GM18873 (cell line): ENCODE measurements around the gene TMEM91.

Source experiments
- ATAC-seq: cut with Tn5 transposase; IDR thresholded peaks from one replicate; pipeline ENCODE4 v1.9.1; 2021; ENCODE audit warnings: mild to moderate bottlenecking, moderate library complexity, moderate number of reproducible peaks; ENCODE audit not compliant: unreplicated experiment, low FRiP score

Gene TMEM91

DNA sequence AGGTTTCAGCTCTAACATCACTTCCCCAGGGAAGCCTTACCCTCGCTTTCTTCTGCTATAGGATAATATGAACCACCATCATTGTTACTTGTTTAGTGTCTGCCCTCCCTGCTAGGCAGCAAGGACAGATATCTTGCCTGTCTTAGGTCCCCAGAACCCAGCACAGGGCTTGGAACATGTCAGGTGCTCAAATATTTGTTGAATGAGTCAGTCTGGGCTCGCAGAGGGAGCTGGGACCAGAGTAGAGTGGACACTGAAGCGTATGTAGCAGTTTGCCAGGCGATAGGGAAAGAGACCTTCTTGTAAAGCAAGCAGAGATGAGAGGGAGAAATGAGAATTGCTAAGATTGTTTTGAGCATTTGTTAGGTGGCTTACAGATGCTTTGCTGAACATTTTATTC is 33.0 kb downstream of the TMEM91 start:
- ATAC-seq: no peak

DNA sequence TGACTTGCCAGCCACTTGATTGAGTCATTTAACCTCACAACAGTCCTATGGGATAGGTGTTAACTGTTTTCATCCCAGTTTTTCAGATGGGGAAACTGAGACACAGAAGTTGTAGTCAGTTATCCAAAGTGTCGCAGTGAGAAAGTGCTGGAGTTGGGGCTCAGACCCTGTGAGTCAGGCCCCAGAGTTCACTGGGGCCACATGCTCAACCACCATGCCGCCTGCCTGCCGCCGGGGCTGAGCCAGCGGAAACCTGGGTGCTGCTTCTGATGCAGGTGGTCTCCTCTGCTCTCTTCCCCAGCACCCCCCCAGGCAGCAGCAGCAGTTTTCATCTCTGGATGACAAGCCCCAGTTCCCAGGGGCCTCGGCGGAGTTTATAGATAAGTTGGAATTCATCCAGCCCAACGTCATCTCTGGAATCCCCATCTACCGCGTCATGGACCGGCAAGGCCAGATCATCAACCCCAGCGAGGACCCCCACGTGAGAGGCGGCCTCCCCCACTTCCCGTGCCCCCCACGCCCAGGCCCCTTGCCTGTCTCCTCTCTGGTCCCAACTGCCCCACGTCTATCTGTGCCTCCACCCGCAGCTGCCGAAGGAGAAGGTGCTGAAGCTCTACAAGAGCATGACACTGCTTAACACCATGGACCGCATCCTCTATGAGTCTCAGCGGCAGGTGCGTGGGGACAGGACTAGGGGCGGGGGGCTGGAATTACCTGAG is 34.2 kb downstream of the TMEM91 start:
- ATAC-seq: no peak

DNA sequence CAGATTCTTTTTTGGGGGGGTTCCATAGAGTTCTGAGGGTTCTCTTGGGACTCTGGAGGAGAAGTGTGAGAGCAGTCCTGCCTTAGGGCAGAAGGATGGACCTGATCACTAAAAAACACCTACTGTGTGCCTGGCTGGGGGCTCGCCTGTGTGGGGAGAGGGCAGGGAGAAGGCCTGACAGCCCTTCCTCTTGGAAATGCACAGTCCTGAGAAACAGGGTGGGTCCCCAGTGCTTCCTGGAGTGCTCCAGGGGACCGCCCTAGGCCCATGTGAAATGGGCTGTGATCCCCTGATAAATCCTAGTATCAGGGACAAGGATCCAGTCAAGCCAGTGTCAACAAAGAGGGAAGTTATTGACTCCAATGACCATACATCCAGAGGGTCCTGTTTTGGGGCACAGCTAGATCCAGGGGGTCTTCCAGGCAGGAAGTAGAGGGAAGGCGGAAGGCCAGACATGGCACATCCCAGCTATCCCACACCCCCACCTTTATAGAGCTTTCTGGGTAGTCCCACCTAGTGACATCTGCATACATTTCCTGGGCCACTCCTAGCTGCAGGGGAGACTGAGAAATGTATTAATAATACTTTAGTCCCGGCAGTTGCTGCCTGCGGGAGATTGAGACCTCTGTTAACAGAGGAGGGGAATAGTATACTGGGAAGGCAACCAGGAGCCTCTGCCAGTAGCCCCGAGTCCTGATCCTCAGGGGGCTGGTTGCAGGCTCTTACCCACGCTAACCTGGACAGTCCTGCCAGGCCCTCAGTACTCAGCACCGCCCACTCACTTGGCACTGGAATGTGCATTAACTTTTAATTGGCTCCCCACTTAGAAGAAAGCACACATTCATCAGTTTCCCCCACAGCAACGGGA is 35.0 kb downstream of the TMEM91 start:
- no peak for ATAC-seq

DNA sequence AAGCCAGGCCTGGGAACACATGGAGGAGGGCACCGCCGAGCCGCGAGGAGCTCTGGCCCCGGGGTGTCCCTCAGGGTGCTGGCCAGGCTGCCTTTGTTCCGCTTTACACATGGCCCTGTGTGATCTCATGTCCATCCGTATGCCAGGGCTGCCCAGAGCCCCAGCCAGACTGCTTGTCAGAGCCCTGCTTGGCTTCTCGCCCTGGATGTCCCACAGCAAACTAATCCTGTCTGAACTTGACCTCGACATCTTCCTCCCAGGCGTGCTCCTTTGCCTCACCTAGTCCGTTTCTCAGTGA is 35.6 kb downstream of the TMEM91 start:
- no peak for ATAC-seq

DNA sequence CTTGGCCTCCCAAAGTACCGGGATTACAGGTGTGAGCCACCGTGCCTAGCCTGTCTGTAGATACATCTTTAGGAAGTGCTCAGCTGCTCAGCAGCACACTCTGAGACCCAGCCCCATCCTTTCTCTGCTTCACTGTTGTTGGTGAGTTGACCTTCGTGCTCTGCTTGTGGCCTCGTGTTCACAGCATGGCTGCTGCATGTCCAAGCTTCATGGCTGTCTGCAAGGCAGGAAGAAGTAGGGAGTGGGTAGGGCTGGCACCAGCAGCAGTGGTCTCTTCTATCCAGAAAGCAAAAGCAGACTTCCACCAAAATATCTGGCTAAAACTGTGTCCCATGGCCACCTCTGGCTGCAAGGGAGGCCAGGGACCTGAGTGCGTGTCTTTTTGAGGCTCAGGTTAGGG is 36.6 kb downstream of the TMEM91 start:
- ATAC-seq: no peak

DNA sequence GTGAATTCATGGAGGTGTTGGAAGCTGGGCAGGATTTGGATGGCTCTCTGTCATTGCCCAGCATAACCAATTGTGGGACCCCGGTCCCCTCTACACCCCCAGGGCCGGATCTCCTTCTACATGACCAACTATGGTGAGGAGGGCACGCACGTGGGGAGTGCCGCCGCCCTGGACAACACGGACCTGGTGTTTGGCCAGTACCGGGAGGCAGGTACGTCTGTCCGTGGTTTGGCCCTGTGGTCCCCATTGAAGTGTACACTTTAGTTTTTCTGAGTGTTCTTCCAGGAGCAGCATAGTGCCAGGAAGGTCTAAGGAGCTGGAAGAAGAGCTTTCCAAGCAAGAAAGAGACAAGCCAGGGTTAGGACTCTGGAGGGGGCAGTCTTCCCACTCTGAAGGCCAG is 37.6 kb downstream of the TMEM91 start:
- ATAC-seq: no peak

DNA sequence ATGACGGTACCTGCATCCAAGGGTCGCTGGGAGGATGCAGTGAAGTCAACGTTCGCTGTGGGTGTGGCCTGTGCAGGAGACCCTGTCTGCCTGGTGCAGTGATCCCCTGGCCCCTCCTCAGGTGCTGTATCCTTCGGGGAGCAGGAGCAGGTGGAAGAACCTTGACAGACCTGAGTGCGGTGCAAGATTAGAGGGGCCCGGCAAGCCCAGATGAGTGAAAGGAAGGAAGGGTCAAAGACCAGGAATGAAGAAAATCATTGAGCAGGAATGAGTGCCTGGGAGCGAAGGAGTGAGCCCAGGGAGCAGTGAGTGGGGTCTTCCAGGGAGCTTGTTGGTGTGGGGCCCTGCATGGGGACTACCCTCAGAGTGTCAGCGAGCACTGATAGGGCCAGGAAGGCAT is 38.1 kb downstream of the TMEM91 start:
- ATAC-seq: no peak

DNA sequence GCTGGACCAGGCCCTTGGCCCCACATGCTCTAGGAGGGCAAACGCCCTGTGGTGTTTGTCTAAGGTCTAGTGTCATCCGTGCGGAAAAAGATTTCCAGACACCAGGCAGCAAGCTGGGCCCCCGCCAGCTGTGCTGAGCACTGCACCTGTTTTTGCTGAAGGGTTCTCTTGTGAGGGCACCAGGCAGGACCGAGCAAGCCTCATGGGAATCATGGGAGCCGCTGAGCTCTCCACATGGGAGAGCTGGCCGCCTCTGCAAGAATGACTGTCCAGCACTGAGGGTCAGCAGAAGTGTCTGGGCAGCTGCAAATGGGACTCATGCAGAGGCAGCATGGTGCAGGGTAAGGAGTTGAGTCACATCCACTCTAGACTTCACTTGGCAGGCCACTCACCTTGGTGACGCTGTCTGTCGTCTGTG is 38.8 kb downstream of the TMEM91 start:
- ATAC-seq: no peak

DNA sequence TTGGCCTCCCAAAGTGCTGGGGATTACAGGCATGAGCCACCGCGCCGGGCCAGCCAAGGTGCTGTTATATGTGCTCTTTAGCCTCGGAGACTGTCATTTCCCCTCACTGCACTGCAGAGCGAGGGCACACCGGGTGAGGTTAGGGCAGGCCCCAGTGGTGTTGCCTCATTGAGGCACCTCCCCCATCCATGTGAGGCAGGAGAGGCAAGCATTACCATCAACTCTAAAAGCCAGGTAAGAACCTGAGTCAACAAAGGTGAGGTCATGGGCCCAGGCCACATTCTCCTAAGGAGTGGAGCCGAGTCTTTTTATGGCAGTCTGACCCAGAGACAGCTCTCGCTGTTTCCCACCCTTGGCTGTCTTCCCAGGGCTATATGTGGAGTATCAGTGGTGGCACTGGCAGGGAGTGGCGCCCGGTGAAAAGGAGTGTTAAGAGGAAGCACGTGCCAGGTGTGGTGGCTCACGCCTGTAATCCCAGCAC is 39.9 kb downstream of the TMEM91 start:
- ATAC-seq: no peak

DNA sequence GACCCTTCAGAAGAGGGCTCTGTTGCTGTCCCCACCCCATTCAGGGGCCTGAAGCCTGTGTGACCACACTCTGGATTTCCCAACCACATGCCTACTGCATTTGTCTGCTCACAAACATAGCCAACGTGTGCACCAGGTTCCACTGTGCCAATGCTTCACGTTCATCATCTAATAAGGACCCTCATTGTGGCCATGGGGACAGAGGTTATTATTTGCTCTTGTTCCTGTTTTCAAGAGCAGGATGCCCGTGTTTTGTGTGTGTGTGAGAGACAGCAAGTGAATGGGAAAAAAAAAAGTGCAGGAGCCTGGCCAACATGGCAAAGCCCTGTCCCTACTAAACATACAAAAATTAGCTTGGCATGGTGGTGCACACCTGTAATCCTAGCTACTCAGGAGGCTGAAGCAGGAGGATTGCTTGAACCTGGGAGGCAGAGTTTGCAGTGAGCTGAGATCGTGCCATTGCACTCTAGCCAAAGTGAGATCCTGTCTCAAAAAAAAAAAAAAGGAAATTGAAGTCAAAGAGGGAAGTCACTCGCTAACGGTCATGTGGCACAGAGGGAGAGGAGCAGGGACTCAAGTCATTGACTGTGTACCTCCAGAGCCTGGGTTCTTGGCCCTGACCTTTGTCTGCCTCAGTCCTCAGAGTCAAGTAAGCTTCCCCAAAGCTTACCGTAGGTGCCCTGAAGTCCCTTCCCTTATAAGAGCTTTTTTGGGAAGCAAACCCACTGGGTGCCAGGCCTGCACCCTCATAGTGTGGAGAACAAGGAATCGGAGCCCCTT is 44.0 kb downstream of the TMEM91 start:
- ATAC-seq: no peak

DNA sequence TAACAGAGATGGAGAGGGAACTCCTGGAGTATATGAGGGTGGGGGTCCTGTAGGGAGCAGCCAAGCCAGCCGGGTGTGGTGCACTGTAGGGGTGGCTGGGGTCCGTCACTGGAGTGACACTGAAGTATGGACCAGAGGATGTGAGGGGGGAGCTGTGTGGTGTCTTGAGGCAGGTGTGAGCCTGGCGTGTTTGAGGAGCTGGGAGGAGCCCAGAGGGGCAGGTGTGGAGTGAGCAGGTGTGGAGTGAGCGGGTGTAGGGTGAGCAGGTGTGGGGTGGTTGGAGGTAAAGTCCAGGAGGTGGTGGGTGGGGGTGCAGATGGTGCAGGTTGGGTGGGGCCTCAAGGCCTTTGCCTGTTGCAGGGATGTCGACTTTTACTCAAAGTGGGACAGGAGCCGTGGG is 45.0 kb downstream of the TMEM91 start:
- ATAC-seq: no peak

DNA sequence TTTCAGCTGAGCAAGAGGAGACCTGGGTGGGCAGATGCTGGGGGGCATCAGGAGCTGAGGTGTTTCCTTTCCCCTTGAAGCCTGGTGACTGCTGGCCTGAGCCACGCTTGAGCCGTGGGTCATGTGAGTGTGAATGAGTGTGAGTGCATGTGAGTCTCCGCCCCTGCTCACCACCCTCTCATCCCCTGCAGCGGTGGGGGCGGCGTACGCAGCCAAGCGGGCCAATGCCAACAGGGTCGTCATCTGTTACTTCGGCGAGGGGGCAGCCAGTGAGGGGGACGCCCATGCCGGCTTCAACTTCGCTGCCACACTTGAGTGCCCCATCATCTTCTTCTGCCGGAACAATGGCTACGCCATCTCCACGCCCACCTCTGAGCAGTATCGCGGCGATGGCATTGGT is 45.6 kb downstream of the TMEM91 start:
- no peak for ATAC-seq

DNA sequence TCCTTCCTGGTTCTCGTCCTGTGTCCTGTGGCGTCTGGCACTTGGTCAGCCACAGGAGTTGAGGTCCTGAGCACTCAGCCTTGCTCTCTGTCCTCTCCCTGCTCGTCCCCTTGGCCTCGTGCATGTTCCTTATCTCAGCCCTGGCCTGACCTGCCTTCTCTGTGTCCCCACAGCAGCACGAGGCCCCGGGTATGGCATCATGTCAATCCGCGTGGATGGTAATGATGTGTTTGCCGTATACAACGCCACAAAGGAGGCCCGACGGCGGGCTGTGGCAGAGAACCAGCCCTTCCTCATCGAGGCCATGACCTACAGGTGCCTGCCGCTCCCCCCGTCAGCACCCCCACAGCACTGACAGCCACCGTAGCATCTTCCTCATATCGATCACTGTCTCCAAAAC is 46.1 kb downstream of the TMEM91 start:
- ATAC-seq: no peak

DNA sequence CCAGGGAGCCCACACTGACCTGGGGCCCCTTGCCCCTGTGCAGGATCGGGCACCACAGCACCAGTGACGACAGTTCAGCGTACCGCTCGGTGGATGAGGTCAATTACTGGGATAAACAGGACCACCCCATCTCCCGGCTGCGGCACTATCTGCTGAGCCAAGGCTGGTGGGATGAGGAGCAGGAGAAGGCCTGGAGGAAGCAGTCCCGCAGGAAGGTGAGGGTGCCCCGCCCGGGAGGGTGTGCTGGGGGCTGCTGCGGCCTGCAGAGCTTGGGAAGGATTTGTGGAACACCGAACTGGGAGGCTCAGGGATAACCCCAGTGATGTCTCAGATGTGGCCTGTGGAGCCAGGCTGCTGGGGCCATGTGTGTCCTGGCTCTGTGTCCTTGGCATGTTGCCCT is 46.6 kb downstream of the TMEM91 start:
- no peak for ATAC-seq

DNA sequence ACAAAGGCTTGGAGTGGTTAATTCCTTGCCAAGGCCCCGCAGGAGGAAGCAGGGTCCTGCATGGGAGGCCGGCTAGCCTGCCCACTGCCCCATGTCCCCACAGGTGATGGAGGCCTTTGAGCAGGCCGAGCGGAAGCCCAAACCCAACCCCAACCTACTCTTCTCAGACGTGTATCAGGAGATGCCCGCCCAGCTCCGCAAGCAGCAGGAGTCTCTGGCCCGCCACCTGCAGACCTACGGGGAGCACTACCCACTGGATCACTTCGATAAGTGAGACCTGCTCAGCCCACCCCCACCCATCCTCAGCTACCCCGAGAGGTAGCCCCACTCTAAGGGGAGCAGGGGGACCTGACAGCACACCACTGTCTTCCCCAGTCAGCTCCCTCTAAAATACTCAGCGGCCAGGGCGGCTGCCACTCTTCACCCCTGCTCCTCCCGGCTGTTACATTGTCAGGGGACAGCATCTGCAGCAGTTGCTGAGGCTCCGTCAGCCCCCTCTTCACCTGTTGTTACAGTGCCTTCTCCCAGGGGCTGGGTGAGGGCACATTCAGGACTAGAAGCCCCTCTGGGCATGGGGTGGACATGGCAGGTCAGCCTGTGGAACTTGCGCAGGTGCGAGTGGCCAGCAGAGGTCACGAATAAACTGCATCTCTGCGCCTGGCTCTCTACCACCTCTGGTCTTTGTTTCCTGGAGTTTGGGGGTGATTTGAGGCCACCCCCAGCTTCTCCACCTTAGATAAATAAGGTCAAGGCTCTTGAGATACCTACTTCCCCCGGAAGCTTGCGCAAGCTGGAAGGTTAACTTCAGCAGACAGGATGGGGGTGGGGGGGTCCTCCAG is 48.2 kb downstream of the TMEM91 start:
- no peak for ATAC-seq

DNA sequence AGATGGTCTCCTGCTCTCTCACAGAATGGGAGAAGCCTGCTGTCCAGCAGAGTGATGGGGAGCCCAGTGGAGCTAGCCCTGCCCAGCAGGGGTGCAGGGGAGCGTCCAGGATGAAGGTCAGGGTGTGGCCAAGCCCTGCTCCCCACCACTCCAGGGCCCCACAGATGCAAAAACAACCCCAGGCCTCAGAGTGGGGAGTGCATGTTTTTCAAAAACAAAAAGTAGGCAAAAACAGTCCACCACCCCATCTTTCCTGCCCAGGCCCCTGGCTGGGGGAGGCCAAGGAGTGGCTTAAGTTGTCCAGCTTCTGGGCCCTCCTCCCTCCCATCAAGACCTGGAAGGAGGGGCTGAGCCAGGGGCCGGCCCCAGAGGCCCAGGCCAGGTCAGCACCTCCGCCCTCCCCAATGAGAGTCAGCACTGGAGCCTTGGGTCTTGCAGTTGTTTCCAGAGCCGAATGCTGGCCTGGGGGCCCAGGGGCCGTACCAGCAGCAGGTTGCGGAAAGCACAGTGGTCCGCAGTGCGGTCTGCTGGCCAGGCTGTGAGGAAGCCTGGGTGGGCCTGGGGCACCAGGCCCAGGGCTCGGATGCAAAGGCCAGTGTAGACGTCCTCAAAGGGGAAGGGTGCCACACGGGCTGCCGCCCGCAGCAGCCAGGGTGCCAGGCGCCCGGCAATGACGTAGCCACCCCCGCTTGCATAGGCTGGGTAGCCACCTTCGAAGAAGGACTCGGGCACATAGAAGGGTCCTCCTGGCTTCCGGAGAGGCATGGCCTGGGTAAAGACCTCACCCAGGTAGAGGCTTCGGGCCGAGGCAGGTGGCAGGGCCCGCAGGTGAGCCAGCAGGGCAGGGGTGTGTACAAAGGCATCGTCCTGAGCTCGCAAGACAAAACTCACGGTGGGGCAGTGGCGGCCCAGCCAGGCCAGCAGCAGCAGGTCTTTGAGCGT is 49.1 kb downstream of the TMEM91 start:
- no peak for ATAC-seq

DNA sequence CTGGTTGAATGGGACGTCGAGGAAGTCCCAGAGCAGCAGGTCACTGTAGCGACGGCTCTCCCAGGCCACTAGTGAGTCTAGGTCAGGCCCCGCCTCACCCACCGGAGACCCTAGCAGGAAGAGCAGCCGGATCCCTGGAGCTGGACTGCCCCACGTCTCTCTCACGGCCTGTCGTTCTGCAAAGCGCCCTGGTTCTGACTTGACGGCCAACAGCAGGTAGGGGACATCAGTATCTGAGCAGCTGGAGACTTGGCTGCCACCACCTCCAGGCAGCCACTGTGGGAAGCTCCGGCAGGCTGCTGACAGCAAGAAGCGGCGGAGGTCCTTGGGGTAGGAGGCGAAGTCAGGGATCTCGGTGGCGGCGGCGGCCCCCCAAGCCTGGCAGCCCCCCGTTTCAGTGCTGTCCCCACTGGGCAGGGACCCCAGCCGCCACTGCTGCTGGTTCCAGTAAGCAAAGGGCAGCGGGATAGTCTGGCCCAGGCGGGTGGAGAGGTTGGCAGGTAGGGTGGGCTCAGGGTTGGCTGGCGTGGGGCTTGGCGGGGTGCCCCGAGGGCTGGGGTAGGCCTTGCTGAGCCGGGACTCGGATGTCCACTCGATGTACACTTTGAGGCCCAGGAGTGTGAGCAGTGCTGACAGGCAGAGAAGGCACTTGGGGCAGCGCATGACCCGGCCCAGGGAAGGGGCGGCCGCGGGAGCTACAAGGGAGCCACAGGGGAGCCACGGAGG is 49.9 kb downstream of the TMEM91 start:
- ATAC-seq: no peak

DNA sequence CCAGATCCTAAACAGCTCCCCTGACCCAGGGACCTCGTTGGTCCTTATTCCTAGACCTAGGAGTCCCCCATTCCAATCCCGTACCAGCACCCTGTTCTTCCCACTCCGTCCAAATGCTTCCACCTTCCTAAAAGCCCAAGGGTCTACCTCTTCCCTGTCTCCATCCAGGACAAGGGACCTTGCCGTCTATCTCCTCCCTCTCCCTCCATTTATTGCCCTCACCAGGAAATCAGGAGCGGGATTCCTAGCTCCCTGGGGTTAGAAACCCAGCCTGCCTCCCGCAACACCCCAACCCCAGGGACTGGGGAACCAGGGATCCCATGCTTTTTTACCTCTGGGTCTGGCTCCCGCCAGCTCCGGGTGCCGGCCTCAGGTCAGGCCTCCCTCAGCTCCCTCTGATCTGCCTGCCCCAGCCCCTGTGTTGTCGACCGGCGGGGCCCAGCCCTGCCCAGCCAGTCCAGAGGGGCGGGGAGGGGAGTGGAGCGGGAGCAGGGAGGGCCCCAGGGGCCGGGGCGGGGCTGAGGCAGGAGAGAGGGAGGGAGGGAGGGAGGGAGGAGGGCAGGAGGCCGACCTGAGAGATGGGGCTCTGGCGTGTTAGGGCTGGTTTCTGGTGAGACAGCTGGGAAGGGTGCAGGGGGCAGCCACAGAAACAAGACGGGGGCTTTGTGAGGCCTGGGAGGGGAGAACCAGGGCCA is 50.8 kb downstream of the TMEM91 start, which contains the start of gene B3GNT8:
TSS of gene B3GNT8 (minus strand) at position 423 of the 695 bp plus-strand sequence. CDS start 596 bp downstream, outside the sequence.
- ATAC-seq: no peak
